GM12878 (cell line): ENCODE results near the gene VASH1. TPM values are rescaled to one million over a fixed set of nuclear protein-coding genes. Genes with fewer than 3 reads are reported as not detected.

ENCODE experiments used
- ATAC-seq: fragments of 200-7000 bp; cut with Tn5 transposase; 3 replicates; pipeline ENCODE4 v1.9.1; 2020; ENCODE audit warnings: mild to moderate bottlenecking, moderate library complexity
- BruUV-seq: library from RNA; stranded (reverse); fragments of 400-500 nt; replicated peaks from 2 replicates; lab custom pipeline; 2021; lab: Mats Ljungman, UMichigan
- CTCF ChIA-PET: fragments of 300-600 bp; sonication (Branson Sonifier 250); formaldehyde crosslinking; extraction: SDS; loops from one replicate; lab custom pipeline; 2021; ENCODE audit warnings: inconsistent platforms; lab: Yijun Ruan, JAX
- POLR2A ChIA-PET: fragments of 350-600 bp; formaldehyde crosslinking; extraction: SDS; loops from one replicate; lab custom pipeline; 2021; ENCODE audit warnings: inconsistent platforms; lab: Charles Lee
- RAD21 ChIA-PET: fragments of 300-600 bp; sonication (Branson Sonifier 250); formaldehyde crosslinking; loops from one replicate; lab custom pipeline; 2023; ENCODE audit warnings: antibody characterized with exemption; ENCODE audit not compliant: unreplicated experiment; lab: Charles Lee
- SMC1A ChIA-PET: fragments of 300-600 bp; sonication (Branson Sonifier 250); formaldehyde crosslinking; loops from one replicate; lab custom pipeline; 2023; ENCODE audit not compliant: unreplicated experiment, uncharacterized antibody; lab: Charles Lee
- DNase-seq: peaks from one replicate; pipeline ENCODE4 v3.0.0-alpha.2; 2011; ENCODE audit warnings: low read depth, low spot score
- FAIRE-seq: peaks from 3 replicates; lab custom pipeline; 2011; peaks lifted over from hg19 to GRCh38; lab: Jason Lieb, UNC
- H2AFZ ChIP-seq: 2 replicates; pipeline ENCODE4 v1.6.0; 2011; ENCODE audit warnings: low read depth, low read length, control low read depth; ENCODE audit not compliant: control insufficient read depth
- H3K27ac ChIP-seq: 2 replicates; pipeline ENCODE4 v1.5.1; 2011; ENCODE audit warnings: control low read depth; ENCODE audit not compliant: control insufficient read depth, insufficient read depth
- H3K27me3 ChIP-seq, 2 experiments: replicated peaks in 1 of 2; 2 replicates each; pipeline versions ENCODE4 v1.6.0 to v1.6.1; 2011; ENCODE audit warnings: low read length in 1 of 2; ENCODE audit not compliant: control insufficient read depth in 2 of 2, insufficient read depth in 2 of 2
- H3K36me3 ChIP-seq, 2 experiments: 2 replicates each; pipeline ENCODE4 v1.5.1; 2011; ENCODE audit warnings: low read length in 1 of 2; ENCODE audit not compliant: control insufficient read depth in 2 of 2, insufficient read depth in 2 of 2
- H3K4me1 ChIP-seq: 2 replicates; pipeline ENCODE4 v1.6.1; 2011; ENCODE audit warnings: mild to moderate bottlenecking, low read length, moderate library complexity, mixed read lengths; ENCODE audit not compliant: control insufficient read depth, insufficient read depth
- H3K4me2 ChIP-seq: 2 replicates; pipeline ENCODE4 v1.6.0; 2011; ENCODE audit warnings: control low read depth; ENCODE audit not compliant: control insufficient read depth, insufficient read depth
- H3K4me3 ChIP-seq: fragments of 200-600 bp; sonication (generic); 2 replicates; pipeline ENCODE4 v1.5.1; 2016
- H3K79me2 ChIP-seq: 2 replicates; pipeline ENCODE4 v1.6.0; 2011; ENCODE audit warnings: low read length; ENCODE audit not compliant: control insufficient read depth, insufficient read depth
- H3K9ac ChIP-seq: 2 replicates; pipeline ENCODE4 v1.8.0; 2011; ENCODE audit warnings: low read length, control low read depth, mixed read lengths; ENCODE audit not compliant: control insufficient read depth, insufficient read depth
- H3K9me3 ChIP-seq: replicated peaks from 3 replicates; pipeline ENCODE4 v1.5.1; 2011; ENCODE audit warnings: mild to moderate bottlenecking, low read length; ENCODE audit not compliant: control insufficient read depth, insufficient read depth
- H4K20me1 ChIP-seq: 2 replicates; pipeline ENCODE4 v1.6.0; 2011; ENCODE audit not compliant: control insufficient read depth, insufficient read depth
- ATF7 ChIP-seq: fragments of 450-650 bp; IDR thresholded peaks from 2 replicates; pipeline ENCODE4 v1.6.1; 2016; ENCODE audit warnings: low read depth, mild to moderate bottlenecking
- BACH1 ChIP-seq: fragments of 450-650 bp; IDR thresholded peaks from 2 replicates; pipeline ENCODE4 v1.6.1; 2017; ENCODE audit warnings: mild to moderate bottlenecking, borderline replicate concordance
- ETV6 ChIP-seq, 2 experiments: fragments of 450-650 bp in 1 of 2; IDR thresholded peaks in 1 of 2; conservative IDR thresholded peaks in 1 of 2; 2 replicates each; pipeline ENCODE4 v1.6.1; 2014; ENCODE audit warnings: antibody characterized with exemption in 1 of 2, borderline replicate concordance in 1 of 2, low read depth in 1 of 2, mild to moderate bottlenecking in 1 of 2, moderate library complexity in 1 of 2
- EZH2 ChIP-seq: IDR thresholded peaks from 2 replicates; pipeline ENCODE4 v1.6.1; 2012; ENCODE audit warnings: low read depth, mild to moderate bottlenecking, control low read depth, inconsistent platforms, low read length, borderline replicate concordance; ENCODE audit not compliant: control insufficient read depth
- MXI1 ChIP-seq: fragments of 150-350 bp; IDR thresholded peaks from 2 replicates; pipeline ENCODE4 v1.6.1; 2011; ENCODE audit warnings: low read depth, mild to moderate bottlenecking, inconsistent platforms, low read length, improper control_type of control experiment
- NFIC ChIP-seq: IDR thresholded peaks from 2 replicates; pipeline ENCODE4 v1.6.1; 2012; ENCODE audit warnings: low read depth, mild to moderate bottlenecking, inconsistent platforms, low read length, moderate library complexity
- NFYA ChIP-seq: IDR thresholded peaks from 2 replicates; pipeline ENCODE4 v1.6.1; 2011; ENCODE audit warnings: low read depth, mild to moderate bottlenecking, low read length, improper control_type of control experiment, borderline replicate concordance
- NRF1 ChIP-seq: conservative IDR thresholded peaks from 2 replicates; pipeline ENCODE4 v1.6.1; 2011; ENCODE audit warnings: mild to moderate bottlenecking, low read depth, low read length, improper control_type of control experiment
- WGBS: methylation state at CpG from one replicate; pipeline ENCODE4 v1.1.6; 2016; ENCODE audit warnings: low lambda C conversion rate; ENCODE audit not compliant: insufficient replicate concordance, insufficient coverage; ENCODE audit errors: missing lambda C conversion rate; 5-methylcytosine and 5-hydroxymethylcytosine counted together
- in situ Hi-C: fragments of 300-500 bp; cut with MboI; formaldehyde crosslinking; loops from 9 replicates; pipeline ENCODE4 v1.14.3; 2018; ENCODE audit warnings: mixed read lengths
- intact Hi-C: fragments of 100-400 bp; cut with micrococcal nuclease; formaldehyde crosslinking; loops from one replicate; pipeline ENCODE4 v1.14.2; 2022; ENCODE audit not compliant: unreplicated experiment
- polyA plus RNA-seq, 11 experiments: library from polyadenylated mRNA; depleted of rRNA in 4 of 11; unstranded in 6 of 11; stranded (reverse) in 5 of 11; fragments of >200 nt; fragmentation: Nextera tagmentation in 4 of 11; fragmentation: Illumina TruSeq in 1 of 11; extraction: Ambion mirVana in 4 of 11; extraction: Trizol in 1 of 11; gene quantifications; 1 replicate in 1 of 11; 2 replicates in 10 of 11; pipeline versions ENCODE4 v1.2.1 to v1.2.3, GENCODE V29; 2011 to 2016; ENCODE audit warnings: inconsistent platforms in 2 of 11, missing spikeins in 2 of 11, low read depth in 1 of 11
- total RNA-seq, 4 experiments: library from RNA; depleted of rRNA in 3 of 4; stranded (reverse); fragments of >200 nt in 3 of 4; fragmentation: Illumina TruSeq in 1 of 4; extraction: Trizol in 1 of 4; gene quantifications; 2 replicates each; pipeline versions ENCODE4 v1.2.1 to v1.2.3, GENCODE V29; 2013 to 2021
- TF ChIP-seq, protein P1 (sequence below): fragments of 450-650 bp; IDR thresholded peaks from 2 replicates; pipeline ENCODE4 v1.6.1; 2016; ENCODE audit warnings: mild to moderate bottlenecking
- TF ChIP-seq, protein P2 (sequence below): IDR thresholded peaks from 2 replicates; pipeline ENCODE4 v1.6.1; 2012; ENCODE audit warnings: improper control_type of control experiment, low read depth, low read length; ENCODE audit not compliant: insufficient replicate concordance

The VASH1 gene
- total and polyA plus RNA-seq, 10 of the 15 experiments (the other 5 are each of a cell fraction or from before 2014, with no cell fraction given) = 0.06 to 2.3 (median 0.53) TPM

DNA sequence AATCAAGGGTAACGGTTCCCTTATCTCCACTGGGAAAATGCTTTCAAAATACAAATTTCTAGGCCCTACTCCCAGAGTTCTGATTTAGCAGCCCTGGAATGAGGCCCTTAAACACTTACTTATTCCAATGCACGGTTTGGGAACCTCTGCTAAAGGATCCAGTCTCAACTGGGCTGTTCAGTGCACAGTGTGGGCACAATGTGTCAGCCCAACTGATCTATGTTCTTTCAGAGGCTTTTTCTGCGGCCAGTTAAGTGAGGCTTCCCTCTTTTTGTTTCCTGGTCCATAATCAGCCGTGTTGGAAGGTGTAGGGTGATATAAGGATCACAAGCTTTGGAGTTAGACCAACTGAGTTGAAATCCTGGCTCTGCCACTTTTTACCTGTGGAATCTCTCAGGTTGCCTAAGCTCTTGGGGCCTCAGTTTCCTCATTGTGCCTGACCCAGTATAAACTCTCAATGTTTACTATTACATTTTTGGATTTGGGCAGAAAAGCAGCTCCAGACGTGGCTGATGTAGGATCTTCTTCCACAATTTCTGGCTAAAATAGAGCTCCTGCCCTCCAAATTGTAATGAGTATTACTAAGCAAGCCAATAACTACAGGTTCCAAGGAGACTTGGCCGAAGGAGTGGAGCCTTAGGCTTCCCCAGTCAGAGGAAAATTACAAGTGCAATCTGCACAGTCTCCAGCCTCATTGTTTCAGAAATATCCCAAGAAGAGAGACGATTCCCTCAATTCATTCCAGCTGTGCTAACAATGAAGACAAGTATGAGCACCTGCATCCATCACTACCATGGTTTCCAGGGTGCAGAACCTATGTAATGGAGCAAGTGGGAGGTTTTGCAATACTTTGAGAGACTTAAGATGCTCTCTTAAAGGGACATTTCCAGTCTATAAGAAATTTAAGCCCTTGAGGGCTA lies 53.7 kb downstream of the VASH1 start (continued):
- TF ChIP-seq NFYA = no peak
- TF ChIP-seq, protein P1, sequence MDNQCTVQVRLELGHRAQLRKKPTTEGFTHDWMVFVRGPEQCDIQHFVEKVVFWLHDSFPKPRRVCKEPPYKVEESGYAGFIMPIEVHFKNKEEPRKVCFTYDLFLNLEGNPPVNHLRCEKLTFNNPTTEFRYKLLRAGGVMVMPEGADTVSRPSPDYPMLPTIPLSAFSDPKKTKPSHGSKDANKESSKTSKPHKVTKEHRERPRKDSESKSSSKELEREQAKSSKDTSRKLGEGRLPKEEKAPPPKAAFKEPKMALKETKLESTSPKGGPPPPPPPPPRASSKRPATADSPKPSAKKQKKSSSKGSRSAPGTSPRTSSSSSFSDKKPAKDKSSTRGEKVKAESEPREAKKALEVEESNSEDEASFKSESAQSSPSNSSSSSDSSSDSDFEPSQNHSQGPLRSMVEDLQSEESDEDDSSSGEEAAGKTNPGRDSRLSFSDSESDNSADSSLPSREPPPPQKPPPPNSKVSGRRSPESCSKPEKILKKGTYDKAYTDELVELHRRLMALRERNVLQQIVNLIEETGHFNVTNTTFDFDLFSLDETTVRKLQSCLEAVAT = no peak
- TF ChIP-seq BACH1 = no peak
- TF ChIP-seq ETV6 (conservative IDR thresholded peaks at IDR 0.05 in 1 of 2, IDR thresholded peaks at IDR 0.05 in 1 of 2; ENCODE audit: borderline replicate concordance in 1 of 2, low read depth in 1 of 2) = no peak

DNA sequence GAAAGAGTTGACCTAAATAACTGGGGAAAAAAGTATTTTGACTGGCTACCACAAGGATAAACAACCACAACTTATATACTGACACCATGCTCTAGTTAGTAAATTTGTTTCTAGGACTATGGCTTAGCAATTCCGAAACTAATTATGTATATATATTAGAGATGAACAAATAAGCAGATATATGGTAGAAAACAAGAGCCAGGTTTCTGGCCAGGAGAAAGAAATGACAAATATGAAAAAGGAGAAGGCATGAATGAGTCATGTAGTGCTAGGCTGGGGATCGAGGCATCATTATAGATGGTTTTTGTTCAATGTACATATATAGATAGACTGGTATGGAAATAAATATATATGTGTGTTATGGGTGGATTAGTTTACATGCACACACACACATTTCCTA lies 59.4 kb downstream of the VASH1 start:
- no peak overlapping the region for H3K9ac ChIP-seq
- no peak for FAIRE-seq
- SMC1A ChIA-PET = interaction anchor here (0.9 kb wide), 1 partner anchor 11 kb away, joined by 3 read pairs; no protein-coding TSS in a partner anchor
- H3K79me2 ChIP-seq = no peaks in the 10 kb centered on the region
- H2AFZ ChIP-seq = no peak overlapping the region
- POLR2A ChIA-PET = interaction anchor here (0.7 kb wide), 1 partner anchor 653 kb away, joined by 9 read pairs; no protein-coding TSS in a partner anchor
- no peak for DNase-seq
- 32% methylated on average over 2 of the region's 2 CpGs for WGBS
- ATAC-seq = peak; percentile 89
- H3K9me3 ChIP-seq = no peaks in the 10 kb centered on the region
- BruUV-seq = no TSS peak
- in situ Hi-C loops = no loop called here
- H3K36me3 ChIP-seq = no peaks in the 10 kb centered on the region
- H3K4me2 ChIP-seq = no peak overlapping the region
- RAD21 ChIA-PET = no interaction called here
- CTCF ChIA-PET = interaction anchor here (0.6 kb wide), 1 partner anchor 147 kb away, joined by 5 read pairs; no protein-coding TSS in a partner anchor
- H3K4me3 ChIP-seq = no peak overlapping the region
- no peaks in the 10 kb centered on the region for H3K4me1 ChIP-seq
- intact Hi-C loops = no loop called here
- H3K27ac ChIP-seq = no peak overlapping the region
- peaks cover 0 to 7% of the 10 kb centered on the region in 2 experiments; a peak in 2 of 4 replicates for H3K27me3 ChIP-seq
- no peaks in the 10 kb centered on the region for H4K20me1 ChIP-seq
- TF ChIP-seq MXI1 = no peak
- TF ChIP-seq EZH2 = no peak
- TF ChIP-seq NFIC = peak; percentile 54; the same call in 1 of the 2 replicates
- 0 out of 2 replicates have a peak, but pooled peaks have one; percentile 19 for TF ChIP-seq ATF7
- TF ChIP-seq NRF1 = no peak
- TF ChIP-seq, protein P2, sequence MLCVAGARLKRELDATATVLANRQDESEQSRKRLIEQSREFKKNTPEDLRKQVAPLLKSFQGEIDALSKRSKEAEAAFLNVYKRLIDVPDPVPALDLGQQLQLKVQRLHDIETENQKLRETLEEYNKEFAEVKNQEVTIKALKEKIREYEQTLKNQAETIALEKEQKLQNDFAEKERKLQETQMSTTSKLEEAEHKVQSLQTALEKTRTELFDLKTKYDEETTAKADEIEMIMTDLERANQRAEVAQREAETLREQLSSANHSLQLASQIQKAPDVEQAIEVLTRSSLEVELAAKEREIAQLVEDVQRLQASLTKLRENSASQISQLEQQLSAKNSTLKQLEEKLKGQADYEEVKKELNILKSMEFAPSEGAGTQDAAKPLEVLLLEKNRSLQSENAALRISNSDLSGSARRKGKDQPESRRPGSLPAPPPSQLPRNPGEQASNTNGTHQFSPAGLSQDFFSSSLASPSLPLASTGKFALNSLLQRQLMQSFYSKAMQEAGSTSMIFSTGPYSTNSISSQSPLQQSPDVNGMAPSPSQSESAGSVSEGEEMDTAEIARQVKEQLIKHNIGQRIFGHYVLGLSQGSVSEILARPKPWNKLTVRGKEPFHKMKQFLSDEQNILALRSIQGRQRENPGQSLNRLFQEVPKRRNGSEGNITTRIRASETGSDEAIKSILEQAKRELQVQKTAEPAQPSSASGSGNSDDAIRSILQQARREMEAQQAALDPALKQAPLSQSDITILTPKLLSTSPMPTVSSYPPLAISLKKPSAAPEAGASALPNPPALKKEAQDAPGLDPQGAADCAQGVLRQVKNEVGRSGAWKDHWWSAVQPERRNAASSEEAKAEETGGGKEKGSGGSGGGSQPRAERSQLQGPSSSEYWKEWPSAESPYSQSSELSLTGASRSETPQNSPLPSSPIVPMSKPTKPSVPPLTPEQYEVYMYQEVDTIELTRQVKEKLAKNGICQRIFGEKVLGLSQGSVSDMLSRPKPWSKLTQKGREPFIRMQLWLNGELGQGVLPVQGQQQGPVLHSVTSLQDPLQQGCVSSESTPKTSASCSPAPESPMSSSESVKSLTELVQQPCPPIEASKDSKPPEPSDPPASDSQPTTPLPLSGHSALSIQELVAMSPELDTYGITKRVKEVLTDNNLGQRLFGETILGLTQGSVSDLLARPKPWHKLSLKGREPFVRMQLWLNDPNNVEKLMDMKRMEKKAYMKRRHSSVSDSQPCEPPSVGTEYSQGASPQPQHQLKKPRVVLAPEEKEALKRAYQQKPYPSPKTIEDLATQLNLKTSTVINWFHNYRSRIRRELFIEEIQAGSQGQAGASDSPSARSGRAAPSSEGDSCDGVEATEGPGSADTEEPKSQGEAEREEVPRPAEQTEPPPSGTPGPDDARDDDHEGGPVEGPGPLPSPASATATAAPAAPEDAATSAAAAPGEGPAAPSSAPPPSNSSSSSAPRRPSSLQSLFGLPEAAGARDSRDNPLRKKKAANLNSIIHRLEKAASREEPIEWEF = no peak
